Esophagus squamous epithelium (tissue), 4 donors: Measurements from ENCODE around the gene SYTL3.

Source experiments
- CTCF ChIP-seq, 6 experiments: fragments of 450-650 bp in 4 of 6; fragments of 200-600 bp in 2 of 6; sonication (generic) in 2 of 6; IDR thresholded peaks; one replicate each; pipeline ENCODE4 v1.5.1; 2016 to 2019; ENCODE audit warnings: antibody characterized with exemption in 6 of 6, mild to moderate bottlenecking in 4 of 6, moderate library complexity in 4 of 6
- POLR2A ChIP-seq, 4 donors: fragments of 450-650 bp; IDR thresholded peaks; one replicate each; pipeline ENCODE4 v1.6.1; 2017; ENCODE audit warnings: antibody characterized with exemption in 4 of 4, mild to moderate bottlenecking in 4 of 4, moderate library complexity in 3 of 4

DNA sequence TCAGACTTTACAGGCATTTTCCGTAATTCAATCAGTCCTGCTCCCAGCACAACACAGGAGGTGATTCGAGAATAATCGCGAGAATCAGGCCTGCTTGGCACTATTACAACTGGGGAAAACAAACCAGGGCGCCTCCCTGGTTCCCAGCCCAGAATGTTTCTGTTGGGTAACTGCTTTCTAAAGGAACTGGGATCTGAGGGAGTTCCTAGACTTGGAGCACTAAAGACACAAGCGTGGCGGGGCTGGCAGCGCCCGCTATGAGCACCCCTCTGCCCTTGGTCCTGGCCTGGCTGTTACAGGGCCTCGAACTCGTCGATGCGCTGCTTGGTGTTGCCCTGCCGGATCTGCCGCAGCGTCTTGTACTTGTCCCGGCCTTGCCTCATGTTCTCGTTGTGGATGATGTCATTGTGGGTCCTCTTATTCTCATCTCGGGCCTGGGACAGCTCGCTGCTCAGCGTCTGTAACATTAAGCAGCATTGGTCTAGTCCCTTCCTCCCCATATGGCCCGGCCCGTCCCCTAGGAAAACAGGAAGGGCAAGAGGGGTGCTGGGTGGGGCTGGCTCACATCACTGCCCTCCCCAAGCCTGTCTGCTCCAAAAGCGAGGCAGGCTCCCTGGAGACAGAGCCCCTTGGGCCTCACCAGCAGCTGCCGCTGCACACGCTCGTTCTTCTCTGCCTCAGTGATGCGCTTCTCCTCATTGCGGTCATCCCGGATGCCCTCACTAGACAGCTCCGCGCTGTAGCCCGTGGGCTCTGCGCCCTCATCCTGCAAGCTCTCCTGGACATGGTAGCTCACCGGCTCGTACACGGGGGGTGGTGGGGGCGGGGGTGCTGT lies 117.0 kb downstream of the SYTL3 start:
- TF ChIP-seq CTCF (IDR thresholded peaks at IDR 0.05) (no peak), POLR2A (IDR thresholded peaks at IDR 0.05) (no peak)
